Stimulated activated CD4-positive, alpha-beta T cell treated with anti-CD3 and anti-CD28 coated beads, Interleukin-4, amount 100 ng/mL, for 4 hours (primary cell): ENCODE results near the gene CLTB.
"Not testable (repeated sequence)": the region's sequence is repeated elsewhere in the genome, so short reads cannot be mapped to it uniquely, and the experiment has no call there.

Experiments
- DNase-seq, 2 experiments: peaks; one replicate each; pipeline ENCODE4 v3.0.0-alpha.2; 2020

Gene CLTB

DNA sequence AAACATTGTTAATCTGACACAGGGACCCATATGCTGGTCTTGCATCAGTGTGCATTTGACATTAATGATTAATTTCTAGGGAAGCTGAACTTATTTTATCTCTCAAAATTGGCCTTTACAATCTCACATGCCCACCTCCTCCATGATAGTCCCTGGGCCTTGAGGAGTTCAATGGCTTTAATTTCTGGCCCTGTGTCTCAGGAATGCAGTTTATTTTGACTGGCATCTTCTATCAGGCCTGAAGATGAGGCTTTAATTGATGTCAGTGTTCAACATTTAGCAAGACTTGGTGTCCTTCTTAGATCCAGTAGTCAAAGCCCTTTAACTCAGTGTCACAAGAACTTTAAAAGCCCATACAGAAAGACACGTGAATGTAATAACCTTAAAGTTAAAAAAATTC, 10.5 kb upstream of the CLTB start:
- DNase-seq: no peak

- DNase-seq: no peak
These were observed 9.5 kb upstream of the CLTB start for GRCh38 chr5:176425791-176426190.

DNA sequence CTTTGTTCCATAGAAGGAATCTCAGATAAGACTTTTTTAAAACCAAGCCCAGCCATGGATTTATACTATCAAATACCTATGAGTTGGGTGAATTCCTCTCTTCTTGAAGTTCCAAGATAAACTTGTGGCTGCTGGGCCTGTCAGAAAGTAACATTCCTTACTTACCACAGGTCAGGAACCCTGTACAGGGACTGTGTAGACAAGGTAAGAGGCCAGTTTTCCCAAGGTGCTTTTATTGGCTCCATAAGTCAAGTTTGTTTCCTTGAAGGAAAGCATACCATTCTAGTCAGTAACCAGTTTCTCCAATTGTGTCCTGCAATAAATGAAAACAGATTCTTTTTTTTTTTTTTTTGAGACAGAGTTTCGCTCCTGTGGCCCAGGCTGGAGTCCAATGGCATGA, 8.8 kb upstream of the CLTB start:
- no peak for DNase-seq

DNA sequence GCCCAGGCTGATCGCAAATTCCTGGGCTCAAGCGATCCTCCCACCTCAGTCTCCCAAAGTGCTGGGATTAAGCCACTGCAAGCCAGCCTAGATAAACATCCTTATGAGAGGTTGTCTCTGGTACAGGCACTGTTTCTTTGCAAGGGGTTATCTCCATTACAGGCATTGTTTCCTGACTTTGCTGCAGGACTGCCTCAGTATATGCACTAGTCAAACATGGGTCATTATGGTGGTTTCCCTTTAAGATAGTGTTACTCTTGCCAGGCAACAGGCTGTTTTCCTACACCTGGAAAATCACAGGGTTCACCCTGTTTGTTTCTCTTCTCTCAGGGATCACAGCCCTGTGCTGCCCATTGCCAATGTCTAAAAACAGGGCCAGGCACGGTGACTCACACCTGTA, 7.8 kb upstream of the CLTB start:
- DNase-seq: no peak

DNA sequence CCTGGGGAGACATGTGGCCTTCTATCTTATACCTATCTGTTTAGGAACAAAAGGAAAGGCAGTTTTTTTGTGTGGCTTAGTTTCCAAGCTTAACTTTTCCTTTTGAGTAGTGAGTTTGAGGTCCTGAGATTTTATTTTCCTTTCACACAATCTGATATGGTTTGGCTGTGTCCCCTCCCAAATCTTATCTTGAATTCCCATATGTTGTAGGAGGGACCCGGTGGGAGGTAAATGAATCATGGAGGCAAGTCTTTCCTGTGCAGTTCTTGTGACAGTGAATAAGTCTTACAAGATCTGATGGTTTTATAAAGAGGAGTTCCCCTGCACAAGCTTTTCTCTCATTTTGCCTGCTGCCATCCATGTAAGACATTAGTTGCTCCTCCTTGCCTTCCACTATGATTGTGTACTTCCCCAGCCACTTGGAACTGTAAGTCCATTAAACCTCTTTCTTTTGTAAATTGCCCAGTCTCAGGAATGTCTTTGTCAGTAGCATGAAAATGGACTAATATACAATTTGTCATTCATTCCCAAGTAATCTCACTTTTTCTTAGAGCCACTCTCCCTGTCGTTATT, 4.7 kb upstream of the CLTB start:
- no peak for DNase-seq

DNA sequence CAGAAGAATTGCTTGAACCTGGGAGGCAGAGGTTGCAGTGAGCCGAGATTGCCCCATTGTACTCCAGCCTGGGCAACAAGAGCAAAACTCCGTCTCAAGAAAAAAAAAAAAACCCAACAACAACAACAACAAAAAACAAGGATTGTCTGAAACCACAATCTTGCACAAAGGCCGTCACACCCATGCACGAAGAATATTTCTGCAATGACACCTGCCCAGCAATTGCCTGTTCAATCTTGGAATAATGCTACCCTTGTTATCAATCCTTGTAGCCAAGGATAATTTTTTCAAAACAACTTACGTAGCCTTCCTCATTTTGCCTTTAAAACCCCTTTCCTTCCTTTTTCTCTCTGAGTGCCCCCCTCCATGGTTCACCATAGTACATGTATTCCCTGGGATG, 3.7 kb upstream of the CLTB start:
- DNase-seq: no peak

GRCh38 chr5:176418251-176418650, 1.9 kb upstream of the CLTB start:
- DNase-seq: no peak

- DNase-seq: no peak
These were observed 626 bp upstream of the CLTB start for GRCh38 chr5:176416965-176417364.

GRCh38 chr5:176415240-176415951, 943 bp downstream of the CLTB start:
- no peak for DNase-seq

DNA sequence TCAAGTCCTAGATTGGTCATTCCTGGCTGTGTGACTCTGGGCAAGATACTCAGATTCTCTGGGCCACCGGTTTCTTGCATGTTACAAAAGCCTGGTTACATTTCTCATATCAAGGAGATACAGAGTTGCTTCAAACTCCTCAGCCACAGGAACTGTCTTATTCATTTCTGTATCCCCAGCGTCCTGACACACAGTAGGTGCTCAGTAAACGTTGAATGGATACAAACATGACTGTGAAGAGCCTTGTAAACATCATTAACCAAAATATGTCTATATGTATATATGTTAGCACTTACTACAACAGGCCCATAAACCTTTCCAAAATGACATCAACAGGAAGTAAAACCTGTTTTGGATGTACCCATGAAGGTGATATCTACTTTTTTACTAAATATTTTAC, 1.6 kb downstream of the CLTB start:
- DNase-seq: no peak

GRCh38 chr5:176413709-176414191, 2.6 kb downstream of the CLTB start:
- no peak for DNase-seq

- no peak for DNase-seq
These were observed 3.1 kb downstream of the CLTB start for GRCh38 chr5:176413255-176413565.

DNA sequence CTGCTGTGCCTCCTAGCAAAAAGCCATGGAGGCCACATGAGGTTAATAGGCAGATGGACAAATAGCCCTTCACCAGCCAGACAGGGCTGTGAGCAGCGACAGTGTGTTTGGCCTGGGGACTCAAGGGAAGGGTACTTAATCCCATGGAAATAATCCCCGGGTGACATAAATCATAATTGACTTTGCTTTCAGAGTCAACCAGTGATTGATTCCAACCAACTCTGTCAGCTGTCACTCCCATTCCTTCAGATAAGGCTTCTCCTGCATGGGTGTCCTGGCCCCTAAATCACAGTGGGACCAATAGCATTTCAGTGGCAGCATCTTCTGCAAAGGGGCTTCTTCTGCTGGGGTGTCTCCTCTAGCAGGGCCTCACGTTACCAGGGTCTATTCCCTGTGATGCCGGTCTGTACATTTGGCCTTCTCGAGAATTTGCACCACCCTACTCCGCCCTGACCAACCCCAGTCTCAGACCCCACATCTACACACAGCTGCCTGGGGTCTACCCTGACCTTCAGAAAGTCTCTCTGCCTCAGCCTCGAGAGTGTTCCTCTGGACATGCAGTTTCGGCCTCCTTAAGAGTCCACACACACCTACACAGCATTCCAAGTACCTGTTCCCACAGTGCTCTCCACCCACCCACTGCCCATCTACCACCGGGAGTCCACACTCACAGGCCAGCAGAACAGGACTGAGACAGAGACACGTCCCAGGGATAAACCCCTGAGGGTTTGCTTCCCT, 3.7 kb downstream of the CLTB start:
- no peak for DNase-seq

- DNase-seq: no peak
These were observed 5.7 kb downstream of the CLTB start for GRCh38 chr5:176410486-176411180.

GRCh38 chr5:176409765-176410164, 6.6 kb downstream of the CLTB start:
- DNase-seq: no peak

GRCh38 chr5:176408590-176408989, 7.7 kb downstream of the CLTB start:
- no peak for DNase-seq

- not testable (repeated sequence) for DNase-seq
These were observed 8.1 kb downstream of the CLTB start for GRCh38 chr5:176408252-176408573.

- DNase-seq: no peak
These were observed 8.7 kb downstream of the CLTB start for GRCh38 chr5:176407456-176408251.

DNA sequence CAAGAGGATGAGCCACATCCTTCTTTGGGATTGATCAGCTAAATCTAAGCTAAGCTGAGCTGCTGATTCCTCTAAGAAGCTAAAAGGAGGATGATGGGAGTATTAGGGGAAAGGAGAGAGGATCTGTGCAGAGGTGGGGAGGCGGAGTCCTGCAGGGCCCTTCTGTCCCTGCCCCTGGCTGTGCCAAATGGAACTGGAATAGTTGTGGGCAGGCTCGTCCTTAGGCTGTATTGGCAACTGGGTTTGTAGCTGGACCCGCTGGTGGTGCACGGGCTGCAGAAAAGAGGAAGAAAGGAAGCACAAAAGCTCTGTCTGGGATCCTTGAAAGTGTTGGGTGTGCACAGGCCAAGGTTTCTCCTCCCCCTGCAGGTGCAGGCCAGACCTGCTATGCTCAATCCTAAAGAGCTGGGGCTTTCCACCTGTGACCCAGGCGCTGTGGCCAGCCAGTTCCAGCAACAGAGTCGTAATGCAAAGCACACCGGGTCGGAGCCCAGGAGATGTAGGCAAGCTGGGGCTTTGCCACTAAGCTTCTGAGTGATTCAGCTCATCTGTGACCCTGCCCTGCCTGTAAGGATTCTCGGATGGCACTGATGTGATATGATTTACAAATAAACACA, 9.8 kb downstream of the CLTB start:
- no peak for DNase-seq

DNA sequence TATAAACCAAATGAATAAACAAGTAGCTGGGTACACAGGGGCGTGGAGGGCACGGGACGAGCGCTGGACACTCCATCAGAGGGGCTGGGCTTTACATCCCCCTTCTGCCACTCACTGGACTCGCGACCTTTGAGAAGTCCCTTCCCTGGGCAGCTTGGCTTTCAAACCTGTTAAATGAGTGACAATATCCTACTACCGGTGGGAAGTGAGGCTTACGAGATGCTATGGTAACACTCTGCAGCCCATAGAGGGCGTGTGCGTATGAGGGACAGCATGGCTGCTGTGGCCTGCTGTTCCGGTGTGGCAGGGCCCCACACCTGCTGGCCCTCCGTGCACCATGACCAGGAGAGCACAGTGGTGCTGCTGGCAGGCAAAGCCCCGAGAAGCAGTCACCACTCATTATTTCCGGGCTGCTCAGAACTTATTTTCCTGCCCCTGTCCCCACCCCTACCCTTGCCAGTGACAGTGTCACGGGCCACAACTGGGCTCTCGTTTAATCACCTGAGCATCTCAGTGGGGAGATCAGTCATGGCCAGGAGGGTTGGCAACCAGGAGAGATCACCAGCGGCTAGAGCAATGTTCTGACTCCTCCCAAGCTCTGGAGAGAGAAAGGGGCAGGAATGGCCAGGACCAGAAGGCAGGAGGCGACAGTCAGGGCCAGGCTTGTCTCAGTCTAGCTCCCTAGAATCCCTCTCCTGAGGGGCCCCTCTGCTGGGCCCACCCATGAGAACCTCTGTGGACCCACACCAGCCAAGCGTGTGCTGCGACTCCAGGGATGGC, 10.5 kb downstream of the CLTB start:
- DNase-seq: no peak

DNA sequence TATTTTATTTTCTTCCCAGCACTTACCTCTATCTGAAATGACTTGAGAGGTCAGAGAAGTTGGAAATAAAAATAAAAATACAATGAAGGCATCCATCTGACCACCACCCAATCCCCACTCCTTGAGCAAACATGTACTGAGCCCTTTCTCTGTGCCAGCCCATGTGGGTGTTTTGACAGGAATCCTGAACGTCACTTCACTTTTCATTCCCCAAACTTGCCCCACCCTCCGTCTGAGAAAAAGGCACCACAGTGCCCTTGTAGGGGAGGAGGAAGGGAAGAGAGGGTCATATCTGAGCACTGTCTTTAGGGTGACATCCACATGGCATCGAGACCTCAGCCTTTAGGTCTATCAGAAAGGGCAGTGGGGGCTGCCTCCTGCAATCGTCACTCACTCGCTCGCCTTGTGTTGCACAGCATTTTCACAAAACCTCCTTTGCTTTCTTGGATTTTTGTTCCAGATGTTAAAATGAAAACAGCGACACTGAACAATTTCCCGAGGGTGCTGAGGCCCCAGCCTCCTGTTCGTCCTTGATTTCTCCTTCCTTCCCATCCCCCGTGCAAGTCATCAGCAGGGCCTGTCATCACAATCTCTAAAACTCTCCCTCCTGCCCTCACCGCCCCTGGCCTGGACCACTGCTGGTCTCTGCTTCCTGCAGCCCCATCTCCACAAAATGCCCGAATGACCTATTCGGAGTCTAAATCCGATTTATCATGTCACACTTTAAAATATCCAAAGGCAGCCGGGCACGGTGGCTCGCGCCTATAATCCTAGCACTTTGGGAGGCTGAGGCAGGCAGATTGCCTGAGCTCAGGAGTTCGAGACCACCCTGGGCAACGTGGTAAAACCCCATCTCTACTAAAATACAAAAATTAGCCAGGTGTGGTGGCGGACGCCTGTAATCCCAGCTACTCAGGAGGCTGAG, 14.8 kb downstream of the CLTB start:
- DNase-seq: no peak
